GM19351 (cell line): ENCODE measurements around the gene RCN1.
"Not testable (repeated sequence)": the region's sequence is repeated elsewhere in the genome, so short reads cannot be mapped to it uniquely, and the experiment has no call there.

Source experiments
- ATAC-seq: cut with Tn5 transposase; IDR thresholded peaks from one replicate; pipeline ENCODE4 v1.9.1; 2021; ENCODE audit warnings: mild to moderate bottlenecking, moderate library complexity; ENCODE audit not compliant: unreplicated experiment

RCN1 gene

GRCh38 chr11:32109592-32109991 lies 18.7 kb downstream of the RCN1 start:
- no peak for ATAC-seq

GRCh38 chr11:32110795-32111194 lies 19.9 kb downstream of the RCN1 start:
- no peak for ATAC-seq

GRCh38 chr11:32113200-32113919 lies 22.5 kb downstream of the RCN1 start:
- no peak for ATAC-seq

GRCh38 chr11:32113920-32114203 lies 23.0 kb downstream of the RCN1 start:
- no peak for ATAC-seq

GRCh38 chr11:32115446-32115845 lies 24.6 kb downstream of the RCN1 start:
- no peak for ATAC-seq

GRCh38 chr11:32116668-32117067 lies 25.8 kb downstream of the RCN1 start:
- no peak for ATAC-seq

GRCh38 chr11:32118025-32118974 lies 27.4 kb downstream of the RCN1 start:
- no peak for ATAC-seq

GRCh38 chr11:32119139-32119538 lies 28.3 kb downstream of the RCN1 start:
- ATAC-seq = not testable (repeated sequence)

GRCh38 chr11:32121012-32121411 lies 30.1 kb downstream of the RCN1 start:
- ATAC-seq = peak; percentile 80

- no peak for ATAC-seq
These were observed 31.3 kb downstream of the RCN1 start for GRCh38 chr11:32122200-32122599.

GRCh38 chr11:32131321-32131720 lies 40.4 kb downstream of the RCN1 start:
- ATAC-seq = no peak

GRCh38 chr11:32136657-32137056 lies 45.8 kb downstream of the RCN1 start:
- ATAC-seq = no peak

GRCh38 chr11:32137263-32137662 lies 46.4 kb downstream of the RCN1 start:
- ATAC-seq = no peak

- ATAC-seq = peak; percentile 66
These were observed 47.0 kb downstream of the RCN1 start for GRCh38 chr11:32137869-32138268.

GRCh38 chr11:32138902-32139301 lies 48.0 kb downstream of the RCN1 start:
- ATAC-seq = no peak

GRCh38 chr11:32139896-32140520 lies 49.1 kb downstream of the RCN1 start:
- no peak for ATAC-seq

- ATAC-seq = no peak
These were observed 51.1 kb downstream of the RCN1 start for GRCh38 chr11:32141745-32142546.

GRCh38 chr11:32143378-32143777 lies 52.5 kb downstream of the RCN1 start:
- ATAC-seq = no peak

- no peak for ATAC-seq
These were observed 54.4 kb downstream of the RCN1 start for GRCh38 chr11:32145282-32145681.

GRCh38 chr11:32148895-32149294 lies 58.0 kb downstream of the RCN1 start:
- no peak for ATAC-seq

GRCh38 chr11:32149748-32150147 lies 58.9 kb downstream of the RCN1 start:
- no peak for ATAC-seq
